Measurements from ENCODE around the gene TP53BP1. TPM values are rescaled to one million over a fixed set of nuclear protein-coding genes. Genes with fewer than 3 reads are reported as not detected.

The TP53BP1 gene
- total and polyA plus RNA-seq, 4 donors: 2.7 to 12.0 (median 7.3) TPM

- TF ChIP-seq REST (IDR thresholded peaks at IDR 0.05) (no peak), HNF4G (IDR thresholded peaks at IDR 0.05) (no peak), TAF1 (conservative IDR thresholded peaks at IDR 0.05) (no peak), RXRA (IDR thresholded peaks at IDR 0.05) (no peak), RAD21 (IDR thresholded peaks at IDR 0.05) (no peak), FOXA2 (IDR thresholded peaks at IDR 0.05) (no peak), JUND (IDR thresholded peaks at IDR 0.05) (no peak)
Observed at GRCh38 chr15:43521419-43521818, 28.5 kb upstream of the TP53BP1 start (continued).

DNA sequence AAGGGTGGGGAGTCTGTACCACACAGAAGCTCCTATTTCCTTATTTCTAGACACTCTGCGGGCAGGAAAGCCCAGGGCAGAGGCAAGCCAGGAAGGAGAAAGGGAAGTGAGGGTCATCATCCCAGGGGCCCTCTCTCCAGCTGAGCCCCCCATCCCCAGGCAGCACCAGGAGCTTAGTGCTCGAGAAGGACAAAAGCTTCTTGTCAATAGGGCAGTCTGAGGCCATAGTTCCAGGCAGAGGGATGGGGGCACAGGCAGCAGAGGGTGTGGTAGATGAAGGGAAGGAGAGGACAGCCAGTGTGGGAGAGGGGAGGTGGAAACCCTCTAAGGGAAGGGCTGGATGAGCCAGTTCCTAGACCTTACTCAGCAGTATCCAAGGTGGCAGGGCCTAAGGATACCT lies 27.2 kb upstream of the TP53BP1 start:
- no peaks in the 10 kb centered on the region for H3K9me3 ChIP-seq (ENCODE audit: control insufficient read depth in 4 of 4, low read length in 3 of 4)
- TF ChIP-seq RXRA (IDR thresholded peaks at IDR 0.05): no peak
- TF ChIP-seq FOXA1 (IDR thresholded peaks at IDR 0.05): no peak
- no peak for TF ChIP-seq YY1 (IDR thresholded peaks at IDR 0.05)
- TF ChIP-seq, protein P1, sequence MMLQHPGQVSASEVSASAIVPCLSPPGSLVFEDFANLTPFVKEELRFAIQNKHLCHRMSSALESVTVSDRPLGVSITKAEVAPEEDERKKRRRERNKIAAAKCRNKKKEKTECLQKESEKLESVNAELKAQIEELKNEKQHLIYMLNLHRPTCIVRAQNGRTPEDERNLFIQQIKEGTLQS (IDR thresholded peaks at IDR 0.05): no peak
- TF ChIP-seq HNF4A (conservative IDR thresholded peaks at IDR 0.05): no peak
- peaks cover 0 to 3% (median 0%) of the 10 kb centered on the region in 4 donors for H3K4me1 ChIP-seq (ENCODE audit: control insufficient read depth in 4 of 4, insufficient read depth in 4 of 4, low read length in 3 of 4)
- no peak overlapping the region for H3K4me3 ChIP-seq (ENCODE audit: low read depth in 1 of 3, low read length in 3 of 3)
- H3K27me3 ChIP-seq (ENCODE audit: control insufficient read depth in 4 of 4, insufficient read depth in 4 of 4, low read length in 3 of 4): peaks cover 0 to 10% (median under 1%) of the 10 kb centered on the region in 4 donors
- WGBS: 79% methylated on average over 2 of the region's 2 CpGs
- H3K27ac ChIP-seq (ENCODE audit: low read depth in 1 of 2, low read length in 2 of 2): no peak overlapping the region
- no peak for DNase-seq (ENCODE audit: low spot score)
- no peak overlapping the region for H3K9ac ChIP-seq (ENCODE audit: low read depth in 1 of 2, low read length in 2 of 2)
- H3K36me3 ChIP-seq (ENCODE audit: control insufficient read depth in 4 of 4, insufficient read depth in 3 of 4, low read depth in 1 of 4, low read length in 3 of 4): no peaks in the 10 kb centered on the region

DNA sequence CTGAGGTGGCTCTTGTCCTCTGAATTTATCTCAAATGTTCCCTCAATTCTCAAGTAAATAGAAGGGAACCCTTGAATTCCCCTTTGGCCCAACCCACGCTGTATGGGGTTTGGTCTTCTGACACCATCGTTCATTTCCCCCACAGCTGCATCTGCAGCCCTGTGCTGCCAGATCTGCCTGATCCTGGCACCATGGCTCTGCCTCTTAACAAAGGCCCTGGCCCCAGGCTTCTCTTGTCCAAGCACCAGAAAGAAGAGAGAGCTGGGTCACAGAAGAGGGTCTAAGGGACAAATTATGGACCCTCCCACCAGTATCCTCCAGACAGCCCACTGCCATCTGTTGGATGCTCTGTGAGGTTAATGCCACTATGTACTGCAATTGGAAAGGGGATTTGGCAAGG lies 26.2 kb upstream of the TP53BP1 start:
- Histone ChIP-seq H3K27ac (ENCODE audit: low read depth in 1 of 2, low read length in 2 of 2) (no peak overlapping the region), H3K4me1 (ENCODE audit: control insufficient read depth in 4 of 4, insufficient read depth in 4 of 4, low read length in 3 of 4) (peaks cover 0 to 3% (median 0%) of the 10 kb centered on the region in 4 donors), H3K9ac (ENCODE audit: low read depth in 1 of 2, low read length in 2 of 2) (no peak overlapping the region), H3K36me3 (ENCODE audit: control insufficient read depth in 4 of 4, insufficient read depth in 3 of 4, low read depth in 1 of 4, low read length in 3 of 4) (no peaks in the 10 kb centered on the region), H3K4me3 (ENCODE audit: low read depth in 1 of 3, low read length in 3 of 3) (no peak overlapping the region), H3K27me3 (ENCODE audit: control insufficient read depth in 4 of 4, insufficient read depth in 4 of 4, low read length in 3 of 4) (peaks cover 0 to 10% (median under 1%) of the 10 kb centered on the region in 4 donors), H3K9me3 (ENCODE audit: control insufficient read depth in 4 of 4, low read length in 3 of 4) (no peaks in the 10 kb centered on the region)
- DNase-seq (ENCODE audit: low spot score): no peak
- 80% methylated on average over 2 of the region's 2 CpGs for WGBS
- TF ChIP-seq SP1 (IDR thresholded peaks at IDR 0.05) (no peak), JUND (IDR thresholded peaks at IDR 0.05) (no peak), FOXA2 (IDR thresholded peaks at IDR 0.05) (no peak), GABPA (IDR thresholded peaks at IDR 0.05 in 1 of 2, conservative IDR thresholded peaks at IDR 0.05 in 1 of 2) (no peak), HNF4A (conservative IDR thresholded peaks at IDR 0.05) (no peak), FOXA1 (IDR thresholded peaks at IDR 0.05) (no peak), REST (IDR thresholded peaks at IDR 0.05) (no peak), RXRA (IDR thresholded peaks at IDR 0.05) (no peak), EGR1 (IDR thresholded peaks at IDR 0.05; ENCODE audit: low read depth in 2 of 2) (no peak), NR2F2 (IDR thresholded peaks at IDR 0.05) (no peak), YY1 (IDR thresholded peaks at IDR 0.05) (no peak), HNF4G (IDR thresholded peaks at IDR 0.05) (no peak), RAD21 (IDR thresholded peaks at IDR 0.05) (no peak), CTCF (IDR thresholded peaks at IDR 0.05; ENCODE audit: low read depth, low read length, missing input control) (no peak), TAF1 (conservative IDR thresholded peaks at IDR 0.05) (no peak)
- TF ChIP-seq, protein P1 (IDR thresholded peaks at IDR 0.05): no peak
- TF ChIP-seq, protein P2, sequence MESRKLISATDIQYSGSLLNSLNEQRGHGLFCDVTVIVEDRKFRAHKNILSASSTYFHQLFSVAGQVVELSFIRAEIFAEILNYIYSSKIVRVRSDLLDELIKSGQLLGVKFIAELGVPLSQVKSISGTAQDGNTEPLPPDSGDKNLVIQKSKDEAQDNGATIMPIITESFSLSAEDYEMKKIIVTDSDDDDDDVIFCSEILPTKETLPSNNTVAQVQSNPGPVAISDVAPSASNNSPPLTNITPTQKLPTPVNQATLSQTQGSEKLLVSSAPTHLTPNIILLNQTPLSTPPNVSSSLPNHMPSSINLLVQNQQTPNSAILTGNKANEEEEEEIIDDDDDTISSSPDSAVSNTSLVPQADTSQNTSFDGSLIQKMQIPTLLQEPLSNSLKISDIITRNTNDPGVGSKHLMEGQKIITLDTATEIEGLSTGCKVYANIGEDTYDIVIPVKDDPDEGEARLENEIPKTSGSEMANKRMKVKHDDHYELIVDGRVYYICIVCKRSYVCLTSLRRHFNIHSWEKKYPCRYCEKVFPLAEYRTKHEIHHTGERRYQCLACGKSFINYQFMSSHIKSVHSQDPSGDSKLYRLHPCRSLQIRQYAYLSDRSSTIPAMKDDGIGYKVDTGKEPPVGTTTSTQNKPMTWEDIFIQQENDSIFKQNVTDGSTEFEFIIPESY (IDR thresholded peaks at IDR 0.05): no peak
- TF ChIP-seq, protein P3, sequence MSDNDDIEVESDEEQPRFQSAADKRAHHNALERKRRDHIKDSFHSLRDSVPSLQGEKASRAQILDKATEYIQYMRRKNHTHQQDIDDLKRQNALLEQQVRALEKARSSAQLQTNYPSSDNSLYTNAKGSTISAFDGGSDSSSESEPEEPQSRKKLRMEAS (IDR thresholded peaks at IDR 0.05): no peak
